8988T (cell line): ENCODE measurements around the gene STRN.
"Not testable (repeated sequence)": the region's sequence is repeated elsewhere in the genome, so short reads cannot be mapped to it uniquely, and the experiment has no call there.

Experiments used
- DNase-seq: peaks from one replicate; pipeline ENCODE4 v3.0.0; 2011

Gene STRN

GRCh38 chr2:36960773-36961172 lies 5.6 kb downstream of the STRN start:
- no peak for DNase-seq

- DNase-seq, result no peak
Measured at GRCh38 chr2:36960005-36960675, 6.2 kb downstream of the STRN start.

DNA sequence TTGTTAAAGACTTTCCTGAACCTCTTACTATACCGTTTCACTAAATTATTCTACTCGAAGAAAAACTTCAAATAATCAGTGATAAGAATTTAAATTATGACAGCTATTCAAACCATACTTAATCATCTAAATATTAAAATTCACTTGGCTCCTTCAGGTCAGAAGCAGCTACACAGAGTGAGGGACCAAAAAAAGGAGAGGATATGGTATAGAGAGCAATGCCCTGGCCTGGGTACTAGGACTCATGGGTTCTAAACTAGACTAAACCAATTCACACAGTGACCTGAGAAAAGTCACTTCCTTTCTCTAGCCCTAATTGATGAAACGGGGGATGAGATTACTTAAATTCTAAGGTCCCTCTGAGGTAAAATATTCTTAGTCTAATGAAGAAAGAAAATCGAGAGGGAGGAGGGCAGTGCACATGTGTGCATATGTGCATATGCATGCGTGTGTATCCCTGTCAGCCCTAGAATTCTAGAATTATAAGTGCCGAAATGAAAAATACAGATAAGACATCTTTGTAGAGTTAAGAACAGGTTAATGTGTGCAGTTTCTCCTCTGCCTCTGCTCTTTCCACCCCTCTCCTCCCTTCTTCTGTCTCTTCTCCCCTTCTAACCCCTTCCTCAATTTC lies 11.2 kb downstream of the STRN start:
- no peak for DNase-seq

DNA sequence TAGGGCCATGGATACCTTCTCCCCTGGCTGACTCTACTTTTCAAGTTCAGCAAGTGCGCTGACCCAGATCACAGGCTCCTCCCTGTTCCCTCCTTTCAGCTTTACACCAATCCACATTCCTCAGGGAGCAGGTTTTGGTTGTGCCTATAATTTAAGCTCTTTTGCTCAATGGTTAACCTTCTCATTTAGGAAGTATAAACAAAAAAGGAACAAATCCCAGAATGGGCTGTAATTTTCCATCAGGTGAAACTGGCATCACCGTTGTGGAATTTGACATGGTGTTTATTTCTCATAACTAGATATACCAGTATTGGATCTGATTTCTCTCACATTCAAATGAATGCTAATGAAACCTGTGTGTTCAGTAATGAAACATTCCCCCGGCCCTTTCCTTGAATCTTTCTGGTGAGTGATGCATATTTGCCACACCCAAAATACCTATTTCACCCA lies 13.6 kb downstream of the STRN start:
- DNase-seq, result no peak

DNA sequence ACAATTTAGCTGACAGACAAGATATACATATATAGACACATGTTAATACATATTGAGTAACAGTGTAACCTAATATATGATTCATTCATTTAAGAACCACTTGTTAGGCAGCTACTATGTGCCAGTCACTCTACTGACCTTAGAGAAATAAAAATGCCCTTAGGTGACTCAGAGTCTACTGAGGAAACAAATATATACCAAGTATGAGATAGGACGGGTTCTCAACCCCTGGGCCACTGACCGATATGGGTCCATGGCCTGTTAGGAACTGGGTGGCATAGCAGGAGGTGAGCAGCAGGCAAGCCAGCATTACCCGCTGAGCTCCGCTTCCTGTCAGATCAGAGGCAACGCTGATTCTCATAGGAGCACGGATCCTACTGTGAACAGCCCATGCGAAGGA lies 14.8 kb downstream of the STRN start:
- DNase-seq, result no peak

DNA sequence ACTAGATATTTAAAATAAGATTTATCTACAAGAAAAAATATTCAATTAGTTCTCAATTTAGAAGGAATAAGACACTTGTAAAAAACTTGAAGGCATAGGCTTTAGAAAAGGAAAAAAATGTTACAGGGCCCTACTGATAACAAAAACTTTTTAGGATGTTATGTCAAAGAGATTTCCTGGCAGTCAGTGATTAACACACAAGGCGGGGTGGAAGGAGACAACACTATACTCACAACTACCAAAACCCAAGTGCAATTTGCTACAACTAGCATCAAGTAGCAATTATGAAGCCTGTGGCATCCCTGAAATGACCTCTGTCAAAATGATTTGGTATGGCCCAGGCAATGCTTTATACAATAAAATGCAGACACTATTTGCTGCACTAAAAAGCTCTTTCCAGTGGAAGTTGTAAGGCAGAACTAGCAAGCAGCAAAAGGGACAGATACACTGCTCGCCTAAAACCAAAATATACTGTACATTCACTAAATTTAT lies 15.3 kb downstream of the STRN start:
- DNase-seq, result no peak

GRCh38 chr2:36949845-36950244 lies 16.5 kb downstream of the STRN start:
- no peak for DNase-seq

GRCh38 chr2:36945240-36945639 lies 21.1 kb downstream of the STRN start:
- DNase-seq, result not testable (repeated sequence)

DNA sequence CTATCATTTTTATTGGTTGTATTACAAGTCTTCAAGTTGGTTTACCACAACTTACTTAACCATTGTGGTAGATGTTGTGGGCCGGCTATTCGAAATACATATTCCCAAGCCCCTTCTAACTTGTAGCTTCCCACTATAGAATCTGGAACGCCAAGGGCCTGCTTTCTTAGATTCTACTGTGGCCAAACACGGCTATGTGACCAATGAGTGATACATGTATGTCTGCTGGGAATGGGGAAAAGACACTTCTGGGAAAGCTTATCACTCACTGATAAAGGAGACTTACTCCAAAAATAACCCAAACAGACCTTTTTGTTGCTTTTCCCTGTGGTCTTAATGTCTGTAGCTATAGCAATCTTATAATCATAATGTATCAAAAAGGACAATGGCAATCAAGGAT lies 24.5 kb downstream of the STRN start:
- no peak for DNase-seq

DNA sequence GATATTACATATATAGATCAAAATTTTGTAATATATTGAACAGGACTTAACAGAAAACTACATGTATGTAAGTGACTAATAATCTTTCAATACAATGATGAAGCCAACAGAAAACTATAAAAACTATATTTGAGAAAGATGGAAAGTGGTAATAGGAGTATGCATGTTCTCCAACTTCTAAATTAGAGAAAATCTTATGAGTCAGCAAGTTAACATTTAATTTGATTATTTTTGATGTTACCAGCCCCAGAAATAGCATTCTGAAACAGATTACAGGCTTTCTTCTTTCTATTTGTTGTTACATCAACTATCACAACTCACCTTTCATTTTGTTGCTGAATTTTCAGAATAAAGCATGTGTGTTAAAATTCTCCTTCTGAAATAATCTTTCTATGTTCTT lies 29.8 kb downstream of the STRN start:
- not testable (repeated sequence) for DNase-seq

- not testable (repeated sequence) for DNase-seq
Measured at GRCh38 chr2:36931688-36932087, 34.6 kb downstream of the STRN start.

DNA sequence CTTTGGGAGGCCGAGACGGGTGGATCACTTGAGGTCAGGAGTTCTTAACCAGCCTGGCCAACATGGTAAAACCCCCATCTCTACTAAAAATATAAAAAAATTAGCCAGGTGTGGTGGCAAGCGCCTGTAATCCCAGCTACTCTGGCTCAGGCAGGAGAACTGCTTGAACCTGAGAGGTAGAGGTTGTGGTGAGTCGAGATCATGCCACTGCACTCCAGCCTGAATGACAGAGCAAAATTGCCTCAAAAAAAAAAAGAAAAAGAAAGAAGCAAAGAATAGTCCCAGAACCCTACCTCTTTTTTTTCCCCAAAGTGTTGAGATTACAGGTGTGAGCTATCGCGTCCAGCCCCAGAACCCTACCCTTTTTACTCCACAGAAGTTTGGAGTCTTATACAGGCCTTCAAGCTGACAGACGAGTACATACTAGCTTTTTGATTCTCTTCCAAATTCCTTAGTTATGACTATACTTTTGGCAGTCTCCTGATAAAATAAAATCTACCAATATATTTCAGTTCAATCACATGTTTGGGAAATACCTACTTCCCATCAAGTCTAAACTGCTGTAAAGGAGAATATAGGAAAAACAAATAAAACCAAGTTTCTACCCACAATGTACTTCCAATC lies 35.4 kb downstream of the STRN start:
- not testable (repeated sequence) for DNase-seq

DNA sequence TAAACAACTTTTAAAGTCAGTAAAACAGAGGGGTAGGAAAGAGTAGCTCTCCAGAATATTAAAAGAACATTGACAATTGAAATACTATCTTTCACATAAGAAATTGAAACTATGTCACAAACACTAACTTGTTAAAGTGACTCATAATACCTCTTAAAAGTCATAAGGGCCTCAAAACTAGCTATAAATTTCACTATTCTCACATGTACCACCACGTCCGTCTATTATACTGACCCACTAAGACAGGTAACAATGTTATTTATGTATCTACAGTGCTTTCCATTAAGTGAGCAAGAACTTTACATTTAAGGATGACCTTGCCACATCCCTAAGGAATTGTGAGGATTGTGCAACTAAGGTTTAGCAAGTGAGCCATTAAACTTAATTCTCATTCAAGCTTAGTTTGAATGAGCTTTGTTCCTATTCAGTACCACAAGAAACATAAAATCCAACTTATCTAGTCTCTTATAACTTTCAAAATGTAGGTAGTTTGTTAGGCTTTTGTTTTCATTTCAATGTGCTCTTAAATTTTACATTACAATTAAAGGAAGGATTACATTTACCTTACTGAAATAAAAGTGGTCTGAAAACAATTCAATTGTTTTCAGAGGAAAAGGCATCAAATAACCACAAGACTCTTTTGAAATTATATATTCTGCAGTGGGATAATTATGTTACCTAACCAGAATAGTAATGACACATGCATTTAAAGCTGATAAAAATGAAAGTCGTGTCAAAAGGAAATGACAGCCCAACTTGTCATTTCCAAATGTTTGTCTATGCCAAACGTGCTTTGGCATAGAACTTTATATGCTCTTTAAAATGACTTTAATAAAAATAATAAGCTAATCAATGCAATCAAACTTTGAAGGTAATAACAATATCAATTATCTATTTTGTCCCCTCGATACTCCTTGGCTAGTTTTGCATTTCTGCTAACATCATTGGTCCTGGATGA lies 39.9 kb downstream of the STRN start:
- DNase-seq, result not testable (repeated sequence)

GRCh38 chr2:36922629-36923028 lies 43.7 kb downstream of the STRN start:
- not testable (repeated sequence) for DNase-seq

GRCh38 chr2:36921984-36922383 lies 44.4 kb downstream of the STRN start:
- DNase-seq, result no peak

DNA sequence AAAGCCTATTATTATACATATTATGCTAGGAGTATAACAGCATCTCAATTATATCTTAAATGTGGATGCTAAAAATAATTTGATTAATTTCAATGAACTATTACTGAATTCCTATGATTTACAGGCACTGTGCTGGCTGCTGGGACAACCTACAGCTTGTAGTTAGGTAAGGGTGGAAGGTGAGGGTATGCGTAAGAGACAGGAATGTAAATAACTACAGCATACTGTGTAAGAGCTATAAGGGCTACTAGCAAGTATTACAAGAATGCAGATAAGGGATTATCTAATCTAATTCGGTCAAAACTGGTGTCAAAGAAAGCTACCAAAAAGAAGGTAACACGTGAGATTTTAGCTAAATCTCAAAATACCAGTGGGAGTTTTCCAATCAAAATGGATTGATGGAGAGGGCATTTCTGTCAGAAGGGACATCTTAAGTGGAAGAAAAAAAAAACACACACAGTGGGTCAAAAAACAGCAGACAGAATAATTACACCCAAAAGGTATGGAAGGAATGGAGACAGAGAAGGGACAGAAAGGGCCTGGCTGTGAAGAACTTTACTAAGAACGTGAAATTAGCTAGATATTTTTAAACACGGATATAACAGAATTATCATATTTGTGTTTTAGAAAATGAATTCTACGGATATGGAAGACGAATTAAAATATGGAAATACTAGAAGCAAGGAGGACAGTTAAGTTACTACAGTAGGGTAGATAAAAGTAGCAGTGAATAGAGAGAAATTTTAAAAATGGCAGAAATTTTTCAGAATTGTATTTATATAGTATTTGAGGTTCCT lies 47.1 kb downstream of the STRN start:
- DNase-seq, result no peak

DNA sequence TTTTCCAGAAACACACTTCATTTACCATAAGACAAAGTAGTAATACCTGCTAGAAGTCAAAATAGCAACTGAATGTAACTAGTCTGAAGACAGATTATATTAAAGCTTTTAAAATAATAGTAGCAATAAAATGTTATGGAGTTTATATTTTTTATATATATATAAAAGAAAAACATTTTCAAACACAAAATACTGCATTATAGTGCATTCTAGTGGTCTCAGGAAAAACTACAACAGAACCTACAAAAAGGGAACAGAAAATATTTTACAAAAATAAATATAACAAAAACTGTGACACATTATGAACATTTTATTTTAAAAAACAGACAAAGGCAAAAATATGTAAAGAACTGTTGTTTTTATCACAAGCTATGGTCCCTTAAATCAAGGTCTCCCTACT lies 48.0 kb downstream of the STRN start:
- no peak for DNase-seq

GRCh38 chr2:36915627-36916026 lies 50.7 kb downstream of the STRN start:
- DNase-seq, result no peak

- DNase-seq, result no peak
Measured at GRCh38 chr2:36912695-36913094, 53.6 kb downstream of the STRN start.

DNA sequence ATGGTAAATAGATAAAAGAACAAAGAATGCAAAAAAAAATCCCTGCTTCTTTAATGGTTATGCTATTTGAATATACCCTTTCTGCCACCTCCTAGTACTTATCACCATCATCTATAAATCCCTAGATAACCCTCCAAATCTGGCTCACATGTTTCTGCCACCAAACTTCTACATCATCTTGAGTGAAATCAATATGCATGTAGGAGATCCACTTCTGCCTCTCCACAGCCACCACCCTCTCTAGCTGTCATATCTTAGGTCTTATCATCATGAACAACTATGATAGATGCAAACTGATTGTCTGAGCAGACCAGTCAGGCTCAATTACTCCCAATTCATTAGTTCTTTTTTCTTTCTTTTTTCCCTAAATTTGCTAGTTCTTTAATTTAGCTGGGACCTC lies 55.3 kb downstream of the STRN start:
- no peak for DNase-seq

- DNase-seq, result no peak
Measured at GRCh38 chr2:36906277-36906676, 60.1 kb downstream of the STRN start.

GRCh38 chr2:36904636-36905035 lies 61.7 kb downstream of the STRN start:
- DNase-seq, result no peak
